ENCODE measurements around the gene STON1. TPM values are rescaled to one million over a fixed set of nuclear protein-coding genes. Genes with fewer than 3 reads are reported as not detected.

The STON1 gene
- total and polyA plus RNA-seq, 12 donors: 2.2 to 8.9 (median 4.4) TPM

GRCh38 chr2:48587560-48587959 is 57.6 kb downstream of the STON1 start:
- WGBS, 2 donors: 83 to 88% methylated on average over 5 of the region's 5 CpGs
- peaks cover 0 to 10% (median 0%) of the 10 kb centered on the region in 9 donors for H3K36me3 ChIP-seq
- no peaks in the 10 kb centered on the region for H3K27me3 ChIP-seq
- H3K4me1 ChIP-seq: peaks cover 0 to 9% (median 0%) of the 10 kb centered on the region in 9 donors
- ATAC-seq (no peak), DNase-seq (no peak)
- H3K27ac ChIP-seq: no peak overlapping the region
- intact Hi-C loops (cut with DNase I): loop anchor here in 8 of 10 donors (5.0 to 10.0 kb wide), 6 partner anchors 50 to 113 kb away; partner anchors contain the start of gene STON1 (in 2 of the 8)
- H3K4me3 ChIP-seq: no peak overlapping the region
- no peaks in the 10 kb centered on the region for H3K9me3 ChIP-seq
- TF ChIP-seq CTCF (IDR thresholded peaks at IDR 0.05): no peak

- peaks cover 0 to 9% (median 0%) of the 10 kb centered on the region in 9 donors for H3K4me1 ChIP-seq
Measured at GRCh38 chr2:48587961-48588360, 58.0 kb downstream of the STON1 start.

GRCh38 chr2:48588745-48589144 is 58.8 kb downstream of the STON1 start:
- TF ChIP-seq CTCF (IDR thresholded peaks at IDR 0.05): no peak
- ATAC-seq (no peak), DNase-seq (no peak)
- Histone ChIP-seq H3K4me1 (peaks cover 0 to 9% (median 0%) of the 10 kb centered on the region in 9 donors), H3K27me3 (no peaks in the 10 kb centered on the region), H3K4me3 (no peak overlapping the region), H3K27ac (no peak overlapping the region), H3K9me3 (no peaks in the 10 kb centered on the region), H3K36me3 (peaks cover 0 to 19% (median 0%) of the 10 kb centered on the region in 9 donors)
- 77 to 100% methylated on average over 1 of the region's 1 CpG for WGBS, 2 donors
- intact Hi-C loops (cut with DNase I): loop anchor here in 8 of 10 donors (5.0 to 10.0 kb wide), 6 partner anchors 51 to 114 kb away; partner anchors contain the start of gene STON1 (in 2 of the 8)

More at GRCh38 chr2:48587961-48588360, 58.0 kb downstream of the STON1 start:
- 97 to 98% methylated on average over 3 of the region's 3 CpGs for WGBS, 2 donors
- ATAC-seq (no peak), DNase-seq (no peak)
- Histone ChIP-seq H3K27ac (no peak overlapping the region), H3K27me3 (no peaks in the 10 kb centered on the region), H3K9me3 (no peaks in the 10 kb centered on the region), H3K36me3 (peaks cover 0 to 14% (median 0%) of the 10 kb centered on the region in 9 donors), H3K4me3 (no peak overlapping the region)
- intact Hi-C loops (cut with DNase I): loop anchor here in 8 of 10 donors (5.0 to 10.0 kb wide), 6 partner anchors 51 to 113 kb away; partner anchors contain the start of gene STON1 (in 2 of the 8)
- TF ChIP-seq CTCF (IDR thresholded peaks at IDR 0.05): no peak

GRCh38 chr2:48589170-48589767 is 59.3 kb downstream of the STON1 start:
- peaks cover 0 to 19% (median 0%) of the 10 kb centered on the region in 9 donors for H3K36me3 ChIP-seq

More at GRCh38 chr2:48589170-48589767, 59.3 kb downstream of the STON1 start:
- DNase-seq: peak in 1 of 2 donors; percentile 48
- Histone ChIP-seq H3K27ac (no peak overlapping the region), H3K4me1 (peaks cover 0 to 9% (median 0%) of the 10 kb centered on the region in 9 donors), H3K27me3 (no peaks in the 10 kb centered on the region), H3K9me3 (no peaks in the 10 kb centered on the region), H3K4me3 (no peak overlapping the region)
- intact Hi-C loops (cut with DNase I): loop anchor here in 8 of 10 donors (5.0 to 10.0 kb wide), 6 partner anchors 52 to 114 kb away; partner anchors contain the start of gene STON1 (in 2 of the 8)
- ATAC-seq: peak in 6 of 8 donors; percentile 20 to 55 (median 47)
- WGBS, 2 donors: 23 to 28% methylated on average over 5 of the region's 5 CpGs
- peak; percentile 44 to 85 (median 73) for TF ChIP-seq CTCF (IDR thresholded peaks at IDR 0.05)

Data from heart right ventricle (tissue), 16 donors.